ENCODE data around the gene CCR1.

Gene CCR1

DNA sequence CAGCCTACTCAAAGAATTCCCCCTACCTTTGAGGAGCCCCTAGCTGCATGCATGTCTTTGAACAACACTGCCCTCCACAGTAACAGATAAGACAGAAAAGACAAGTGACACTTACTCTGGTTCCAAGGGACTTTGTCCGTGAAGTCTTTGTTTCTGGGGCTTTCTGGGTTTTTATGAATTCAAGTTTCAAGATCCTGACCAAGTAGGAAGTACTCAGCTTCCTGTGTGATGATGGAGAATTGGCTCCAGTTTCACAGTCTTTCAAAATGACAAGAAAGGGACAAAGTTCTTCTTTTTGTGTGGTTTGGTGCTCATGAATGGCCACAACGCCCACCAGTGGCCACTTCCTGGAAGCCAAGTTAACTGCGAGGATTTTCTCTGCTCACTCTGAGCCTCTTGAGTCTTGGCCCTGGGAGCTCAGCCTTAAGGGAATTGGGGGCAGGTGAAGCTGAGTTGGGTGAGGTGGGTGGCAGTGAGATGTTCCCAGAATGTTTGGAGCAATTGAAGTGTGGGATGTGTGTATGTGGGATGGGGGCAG, at the start of gene CCR1:
Gene CCR1, minus strand, starts transcription at position 147 of the 538 bp plus-strand sequence. CDS start 4,000 bp downstream, outside the sequence.
- DNase-seq (ENCODE audit: low read depth in 2 of 2), result peak; percentile 44 to 54

GRCh38 chr3:46252980-46253379, 44.9 kb upstream of the CCR1 start:
- DNase-seq (ENCODE audit: low read depth in 2 of 2), result no peak

- no peak for DNase-seq (ENCODE audit: low read depth in 2 of 2)
Measured at GRCh38 chr3:46245146-46245545, 37.0 kb upstream of the CCR1 start.

DNA sequence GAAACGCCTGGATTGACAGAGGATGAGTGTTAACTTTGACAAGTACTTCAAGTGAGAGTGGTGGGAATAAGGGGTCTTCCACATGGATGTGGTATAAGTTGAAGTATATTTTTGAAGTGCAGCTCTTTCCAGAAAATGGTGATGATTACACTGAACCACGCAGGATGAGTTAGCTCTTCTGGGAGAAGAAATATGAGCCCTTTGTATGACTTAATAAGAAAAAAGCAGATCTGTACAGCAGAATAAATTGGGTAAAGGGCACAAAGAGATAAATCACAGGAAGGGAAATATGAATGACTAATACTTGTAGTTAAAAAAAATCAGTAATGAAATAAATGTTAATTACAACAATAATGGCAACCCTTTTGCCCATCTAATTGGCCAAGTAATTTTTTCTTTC, 35.4 kb upstream of the CCR1 start:
- no peak for DNase-seq (ENCODE audit: low read depth in 2 of 2)

DNA sequence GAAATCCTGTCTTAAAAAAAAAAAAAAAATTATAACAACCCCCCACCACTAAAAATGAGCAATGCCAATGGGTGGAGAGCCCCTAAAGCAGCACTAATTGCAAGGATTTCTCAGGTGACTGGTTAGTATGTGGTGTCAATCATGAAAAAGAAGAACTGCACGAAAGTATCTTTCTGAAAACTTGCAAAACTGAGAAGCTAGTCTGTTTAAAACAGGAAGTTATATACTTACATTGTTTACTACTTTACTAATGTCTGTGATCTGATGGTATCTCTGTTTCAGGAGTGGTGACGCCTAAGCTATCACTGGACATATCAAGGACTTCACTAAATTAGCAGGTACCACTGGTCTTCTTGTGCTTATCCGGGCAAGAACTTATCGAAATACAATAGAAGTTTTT, 34.0 kb upstream of the CCR1 start, which contains the start of gene CCR3:
Gene CCR3, plus strand, starts transcription at position 341 of the 400 bp plus-strand sequence. CDS start 22,699 bp downstream, outside the sequence.
- no peak for DNase-seq (ENCODE audit: low read depth in 2 of 2)

DNA sequence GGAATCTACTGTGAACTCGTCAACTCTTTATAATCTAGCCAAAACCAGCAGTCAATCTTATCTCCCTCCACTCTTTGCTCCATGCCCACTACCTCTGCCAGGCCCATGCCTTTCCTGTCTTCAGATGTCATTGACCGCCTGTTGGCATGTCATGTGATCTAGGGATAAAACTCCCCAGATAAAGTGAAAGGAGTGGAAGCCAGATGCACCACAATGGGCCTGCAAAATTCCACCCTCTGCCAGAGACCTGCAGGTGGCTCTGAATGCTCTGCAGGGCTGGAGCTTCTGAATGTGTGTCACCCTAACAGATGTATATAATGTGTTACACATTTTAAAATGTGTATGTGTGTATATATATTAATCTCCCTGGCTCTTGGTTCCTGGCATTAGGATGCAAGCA, 31.8 kb upstream of the CCR1 start:
- DNase-seq (ENCODE audit: low read depth in 2 of 2), result no peak

DNA sequence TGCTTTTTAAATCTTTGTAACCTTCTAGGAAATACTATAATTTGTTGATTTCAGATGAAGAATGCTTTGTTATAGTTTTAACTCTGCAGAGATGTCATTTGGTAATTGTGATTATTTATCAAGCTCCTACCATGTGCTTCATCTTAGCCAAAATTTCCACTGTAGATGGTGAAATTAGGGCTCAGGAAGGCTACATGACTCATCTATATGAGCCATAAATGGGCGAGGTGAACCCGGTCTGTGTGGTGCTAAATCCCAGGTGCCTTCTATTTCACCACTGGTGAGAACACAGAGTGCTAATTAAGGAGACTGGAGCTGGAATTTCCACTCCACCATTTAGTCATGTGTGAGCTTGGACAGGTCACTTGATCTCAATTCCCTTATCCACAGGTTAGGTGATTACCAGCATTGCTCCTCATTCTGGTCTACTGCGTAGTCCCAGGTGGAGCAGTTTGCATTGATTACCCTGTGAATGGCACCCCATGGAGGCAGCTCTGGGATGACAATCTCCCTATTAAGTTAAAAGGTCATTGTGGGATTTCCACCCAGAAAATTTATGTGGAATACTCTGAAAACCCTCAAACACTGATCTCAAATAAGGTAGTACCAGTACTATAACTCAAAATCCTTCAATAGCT, 31.3 kb upstream of the CCR1 start:
- no peak for DNase-seq (ENCODE audit: low read depth in 2 of 2)

DNA sequence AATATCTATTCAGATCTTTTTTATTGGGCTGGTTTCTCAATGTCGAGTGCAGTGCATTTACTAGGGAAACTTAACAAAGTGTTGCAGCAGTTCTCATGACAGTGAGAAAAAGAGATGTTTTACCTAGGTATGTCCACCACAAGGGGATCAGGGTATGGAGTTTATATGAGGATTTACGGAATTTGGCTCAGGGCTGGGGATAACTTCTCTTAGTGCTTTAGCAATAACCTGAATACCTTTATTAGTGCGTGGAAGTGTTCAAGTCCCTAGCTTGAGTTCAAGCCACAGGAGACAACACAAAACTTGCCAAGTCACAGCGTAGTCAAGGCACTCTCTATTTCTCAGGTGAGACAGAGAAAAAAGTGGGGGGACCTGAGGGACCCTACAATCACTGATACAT, 30.3 kb upstream of the CCR1 start:
- no peak for DNase-seq (ENCODE audit: low read depth in 2 of 2)

GRCh38 chr3:46236294-46237054, 28.4 kb upstream of the CCR1 start:
- no peak for DNase-seq (ENCODE audit: low read depth in 2 of 2)

- DNase-seq (ENCODE audit: low read depth in 2 of 2), result no peak
Measured at GRCh38 chr3:46235425-46235824, 27.3 kb upstream of the CCR1 start.

DNA sequence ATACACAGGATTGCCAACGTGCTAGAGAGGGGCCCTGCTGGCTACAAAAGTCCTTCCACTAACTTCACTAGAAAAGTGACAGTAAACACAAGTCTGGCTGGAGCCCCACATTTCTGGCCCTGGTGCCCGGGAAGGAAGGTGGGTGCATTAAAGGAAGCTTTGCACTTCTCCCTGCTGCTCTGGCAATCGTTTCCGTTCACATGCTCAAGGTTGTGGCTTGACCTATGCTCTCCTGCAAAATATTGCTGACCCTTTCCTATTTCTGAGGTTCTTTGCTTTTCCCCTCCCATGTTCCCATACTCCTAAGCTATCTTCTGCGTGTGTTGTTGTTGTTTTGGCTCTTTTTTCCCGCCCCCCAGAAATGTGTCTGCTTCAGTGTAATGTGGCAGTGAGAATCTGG, 25.1 kb upstream of the CCR1 start:
- DNase-seq (ENCODE audit: low read depth in 2 of 2), result no peak

GRCh38 chr3:46231323-46231722, 23.2 kb upstream of the CCR1 start:
- DNase-seq (ENCODE audit: low read depth in 2 of 2), result no peak

DNA sequence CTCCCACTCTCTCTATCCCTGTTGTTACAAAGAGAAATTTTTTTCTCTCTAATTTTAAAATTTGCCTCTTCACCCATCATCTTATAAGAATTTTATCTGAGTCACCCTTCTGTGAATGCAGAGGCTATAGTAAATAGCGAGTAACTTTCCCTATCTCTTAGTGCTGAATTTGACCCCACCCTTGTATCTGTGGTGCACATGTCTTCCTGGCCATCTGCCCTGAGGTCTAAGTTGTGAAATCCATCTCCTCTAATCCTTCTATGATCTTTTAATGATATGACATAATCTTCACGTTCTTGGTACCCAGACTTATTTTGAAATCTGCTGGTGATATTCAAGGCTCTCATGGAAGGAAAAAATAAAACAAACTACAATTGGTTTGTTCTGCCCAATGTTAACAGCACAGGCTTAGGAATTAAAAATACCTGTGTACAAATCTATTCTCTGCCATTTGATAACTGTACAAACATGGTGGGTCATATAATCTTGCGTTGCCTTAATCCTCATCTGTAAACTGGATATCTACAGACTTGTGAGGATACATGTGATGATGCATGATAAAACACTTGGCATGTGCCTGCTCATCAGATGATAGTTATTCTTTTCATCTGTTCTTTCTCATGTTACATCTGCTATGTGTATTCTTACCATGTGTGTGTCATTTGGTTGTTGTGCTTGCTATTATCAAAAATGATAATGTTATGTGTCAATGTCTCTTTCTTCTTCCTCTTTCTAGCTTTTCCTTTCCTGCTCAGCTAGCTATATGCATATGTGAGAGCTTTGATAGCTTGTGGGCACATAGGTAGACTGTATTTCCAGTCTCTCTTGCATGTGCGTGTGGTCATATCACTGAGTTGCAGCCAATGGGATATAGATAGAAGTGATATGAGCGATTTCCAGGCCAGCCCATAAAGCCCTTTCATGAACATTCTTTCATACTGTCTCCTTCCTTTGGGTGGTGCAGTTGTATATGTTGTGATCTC, 20.4 kb upstream of the CCR1 start:
- DNase-seq (ENCODE audit: low read depth in 2 of 2), result no peak

DNA sequence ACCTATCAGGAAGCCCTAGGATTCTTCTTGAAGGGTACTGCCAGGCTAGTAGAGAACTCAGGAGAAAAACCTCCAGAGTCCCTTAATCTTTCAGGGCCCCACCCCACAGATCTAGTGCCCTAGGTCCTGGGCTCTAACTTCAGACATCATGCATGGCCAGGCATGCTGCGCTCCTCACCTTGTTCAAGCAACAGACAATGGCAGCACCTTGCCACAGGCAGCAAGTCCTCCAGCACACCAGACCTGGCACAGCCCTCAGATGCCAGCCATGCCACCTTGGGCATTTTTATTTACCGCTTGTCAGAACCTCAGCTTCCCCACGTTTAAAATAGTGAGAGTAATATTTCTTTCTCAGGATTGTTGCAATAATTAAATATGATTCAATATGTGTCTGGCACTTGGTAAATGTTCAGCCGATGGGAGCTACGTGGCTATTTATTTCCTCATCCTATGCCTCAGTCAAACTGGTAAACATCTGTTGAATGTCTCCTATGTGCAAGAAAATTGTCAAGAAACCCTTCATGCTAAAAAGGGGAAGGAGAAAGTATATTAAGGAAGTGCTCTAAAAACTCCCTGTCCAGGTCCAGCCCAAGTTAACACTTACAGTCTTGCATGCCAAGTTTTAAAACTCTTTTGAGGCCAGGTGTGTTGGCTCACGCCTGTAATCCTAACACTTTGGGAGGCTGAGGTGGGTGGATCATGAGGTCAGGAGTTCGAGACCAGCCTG, 14.5 kb upstream of the CCR1 start:
- DNase-seq (ENCODE audit: low read depth in 2 of 2), result no peak

GRCh38 chr3:46221938-46222337, 13.8 kb upstream of the CCR1 start:
- DNase-seq (ENCODE audit: low read depth in 2 of 2), result no peak

GRCh38 chr3:46221391-46221790, 13.3 kb upstream of the CCR1 start:
- no peak for DNase-seq (ENCODE audit: low read depth in 2 of 2)

- no peak for DNase-seq (ENCODE audit: low read depth in 2 of 2)
Measured at GRCh38 chr3:46218196-46218709, 10.1 kb upstream of the CCR1 start.

GRCh38 chr3:46215810-46216414, 7.8 kb upstream of the CCR1 start:
- no peak for DNase-seq (ENCODE audit: low read depth in 2 of 2)

DNA sequence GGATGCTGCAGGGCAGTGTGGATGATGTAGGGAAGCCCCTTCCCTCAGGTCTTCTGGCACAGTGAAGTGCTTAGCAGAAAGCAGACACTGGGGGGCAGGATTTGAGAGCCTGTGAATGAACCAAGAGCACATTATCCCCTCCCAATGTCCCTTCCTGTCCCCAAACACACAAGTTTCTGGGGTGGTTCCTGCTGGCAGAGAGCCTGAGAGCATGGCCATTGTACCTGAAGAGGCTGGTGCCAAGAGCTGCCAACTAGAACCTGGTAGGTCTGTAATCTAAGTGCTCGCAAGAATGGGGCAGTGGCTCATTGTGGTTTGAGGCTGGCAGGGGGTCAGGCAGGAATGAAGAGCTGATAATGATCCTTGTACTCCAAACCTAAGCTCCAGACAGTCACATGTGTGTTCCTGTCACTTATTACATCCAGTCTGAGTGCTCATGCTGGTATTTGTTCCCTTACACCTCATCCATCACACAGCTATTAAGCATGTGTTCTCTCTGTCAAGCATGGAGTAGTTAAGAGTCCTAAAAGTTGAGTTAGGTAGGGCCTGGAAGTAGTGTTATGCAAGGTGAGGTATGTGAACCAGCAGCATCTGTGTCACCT, 6.7 kb upstream of the CCR1 start:
- no peak for DNase-seq (ENCODE audit: low read depth in 2 of 2)

- no peak for DNase-seq (ENCODE audit: low read depth in 2 of 2)
Measured at GRCh38 chr3:46213201-46213600, 5.1 kb upstream of the CCR1 start.

Measured in stimulated activated CD8-positive, alpha-beta memory T cell treated with anti-CD3 and anti-CD28 coated beads, Interleukin-2, amount 100 ng/mL, for 48 hours (primary cell).